SK-N-SH (cell line): ENCODE data around the gene SPRY1. TPM values are rescaled to one million over a fixed set of nuclear protein-coding genes. Genes with fewer than 3 reads are reported as not detected.

Experiments
- CTCF ChIA-PET: fragments of 300-600, 350-600 bp; formaldehyde crosslinking; extraction: SDS; loops from one replicate; lab custom pipeline; 2021; lab: Yijun Ruan, JAX
- POLR2A ChIA-PET: fragments of 350-600 bp; sonication (Branson Sonifier 250); formaldehyde crosslinking; extraction: SDS; loops from one replicate; lab custom pipeline; 2020; ENCODE audit warnings: antibody characterized with exemption, inconsistent platforms; lab: Yijun Ruan, JAX
- DNase-seq: peaks from one replicate; pipeline ENCODE4 v3.0.0; 2012
- H2AFZ ChIP-seq: fragments of 200-600 bp; sonication (generic); 2 replicates; pipeline ENCODE4 v1.8.1; 2016; ENCODE audit warnings: antibody characterized with exemption, mild to moderate bottlenecking, low read depth
- H3F3A ChIP-seq: fragments of 200-600 bp; sonication (generic); replicated peaks from 2 replicates; pipeline ENCODE3; 2016; ENCODE audit warnings: antibody characterized with exemption, mild to moderate bottlenecking; ENCODE audit not compliant: insufficient read depth
- H3K27ac ChIP-seq, 2 experiments: fragments of 200-500 bp in 1 of 2; fragments of 200-600 bp in 1 of 2; sonication (Bioruptor generic) in 1 of 2; sonication (generic), shearing (Covaris generic) in 1 of 2; 2 replicates each; pipeline versions ENCODE4 v1.5.1 to v1.6.1; 2014 to 2016; ENCODE audit warnings: low read depth in 2 of 2, inconsistent platforms in 1 of 2, low read length in 1 of 2, mild to moderate bottlenecking in 1 of 2, mixed read lengths in 1 of 2
- H3K27me3 ChIP-seq: fragments of 200-600 bp; sonication (generic), shearing (Covaris generic); 2 replicates; pipeline ENCODE4 v1.6.1; 2016; ENCODE audit warnings: mixed run types; ENCODE audit not compliant: insufficient read depth
- H3K36me3 ChIP-seq, 2 experiments: fragments of 200-500 bp in 1 of 2; fragments of 200-600 bp in 1 of 2; sonication (Bioruptor generic) in 1 of 2; sonication (generic) in 1 of 2; replicated peaks in 1 of 2; 2 replicates each; pipeline versions ENCODE3 to v1.5.1; 2014 to 2016; ENCODE audit warnings: low read length in 1 of 2, mild to moderate bottlenecking in 1 of 2; ENCODE audit not compliant: insufficient read depth in 2 of 2, control insufficient read depth in 1 of 2
- H3K4me1 ChIP-seq, 2 experiments: fragments of 200-500 bp in 1 of 2; fragments of 200-600 bp in 1 of 2; sonication (Bioruptor generic) in 1 of 2; sonication (generic), shearing (Covaris generic) in 1 of 2; 2 replicates each; pipeline versions ENCODE4 v1.5.1 to v1.6.1; 2014 to 2016; ENCODE audit warnings: low read depth in 1 of 2, low read length in 1 of 2, mixed run types in 1 of 2; ENCODE audit not compliant: insufficient read depth in 2 of 2, control insufficient read depth in 1 of 2
- H3K4me2 ChIP-seq: fragments of 200-600 bp; sonication (generic), shearing (Covaris generic); 2 replicates; pipeline ENCODE4 v1.6.1; 2017; ENCODE audit warnings: mixed run types
- H3K4me3 ChIP-seq, 2 experiments: fragments of 200-500 bp in 1 of 2; fragments of 200-600 bp in 1 of 2; sonication (Bioruptor generic) in 1 of 2; sonication (generic), shearing (Covaris generic) in 1 of 2; 2 replicates each; pipeline versions ENCODE4 v1.5.1 to v1.8.1; 2014 to 2016; ENCODE audit warnings: low read depth in 2 of 2, inconsistent platforms in 1 of 2, low read length in 1 of 2, mild to moderate bottlenecking in 1 of 2, mixed read lengths in 1 of 2, moderate library complexity in 1 of 2
- H3K79me2 ChIP-seq: fragments of 200-600 bp; sonication (generic); 2 replicates; pipeline ENCODE4 v1.8.1; 2017; ENCODE audit warnings: mild to moderate bottlenecking; ENCODE audit not compliant: insufficient read depth
- H3K9ac ChIP-seq: fragments of 200-600 bp; sonication (generic); 2 replicates; pipeline ENCODE4 v1.6.1; 2017; ENCODE audit warnings: mixed run types
- H3K9me2 ChIP-seq: fragments of 200-600 bp; sonication (generic); 2 replicates; pipeline ENCODE4 v1.6.1; 2017; ENCODE audit warnings: mixed run types
- H3K9me3 ChIP-seq: fragments of 200-600 bp; sonication (generic); 2 replicates; pipeline ENCODE4 v1.6.1; 2017; ENCODE audit warnings: mixed run types, mild to moderate bottlenecking, moderate library complexity
- H4K20me1 ChIP-seq: fragments of 200-600 bp; sonication (generic); 2 replicates; pipeline ENCODE4 v1.6.1; 2017; ENCODE audit warnings: mild to moderate bottlenecking, mixed run types; ENCODE audit not compliant: insufficient read depth
- CTCF ChIP-seq: fragments of 200-600 bp; sonication (generic); IDR thresholded peaks from 2 replicates; pipeline ENCODE4 v1.6.1; 2017; ENCODE audit warnings: antibody characterized with exemption, mild to moderate bottlenecking, moderate library complexity
- EP300 ChIP-seq, 2 experiments: IDR thresholded peaks; 2 replicates each; pipeline versions ENCODE4 v1.4.0 to v1.6.1; 2012; ENCODE audit warnings: borderline replicate concordance in 1 of 2, low read depth in 1 of 2, low read length in 1 of 2
- EZH2phosphoT487 ChIP-seq: fragments of 200-600 bp; sonication (generic); IDR thresholded peaks from 2 replicates; pipeline ENCODE4 v1.6.1; 2017; ENCODE audit warnings: low read depth, mixed run types, mild to moderate bottlenecking, antibody characterized with exemption, moderate library complexity, borderline replicate concordance
- FOXJ3 ChIP-seq: sonication (generic); formaldehyde crosslinking; IDR thresholded peaks from 2 replicates; pipeline ENCODE4 v1.5.1; 2020; ENCODE audit warnings: mild to moderate bottlenecking, missing genetic modification reagents
- GABPA ChIP-seq: IDR thresholded peaks from 2 replicates; pipeline ENCODE4 v1.4.0; 2012; ENCODE audit warnings: low read depth, mild to moderate bottlenecking
- GATA2 ChIP-seq: sonication (generic); formaldehyde crosslinking; IDR thresholded peaks from 2 replicates; pipeline ENCODE4 v1.5.0; 2020; ENCODE audit warnings: mild to moderate bottlenecking, missing genetic modification reagents
- JUND ChIP-seq: IDR thresholded peaks from 2 replicates; pipeline ENCODE4 v1.4.0; 2012
- MXI1 ChIP-seq: IDR thresholded peaks from 2 replicates; pipeline ENCODE4 v1.6.1; 2012; ENCODE audit warnings: mild to moderate bottlenecking, low read depth, low read length, improper control_type of control experiment
- NFIC ChIP-seq: IDR thresholded peaks from 2 replicates; pipeline ENCODE4 v1.4.0; 2012; ENCODE audit warnings: borderline replicate concordance
- NRF1 ChIP-seq: IDR thresholded peaks from 2 replicates; pipeline ENCODE4 v1.6.1; 2012; ENCODE audit warnings: low read depth, mild to moderate bottlenecking, low read length
- PBX3 ChIP-seq: IDR thresholded peaks from 2 replicates; pipeline ENCODE4; 2012
- RAD21 ChIP-seq: IDR thresholded peaks from 2 replicates; pipeline ENCODE4 v1.6.1; 2012; ENCODE audit warnings: mild to moderate bottlenecking, low read length
- RCOR1 ChIP-seq: fragments of 150-350 bp; IDR thresholded peaks from 2 replicates; pipeline ENCODE4 v1.6.1; 2017; ENCODE audit warnings: antibody characterized with exemption, low read length
- RFX5 ChIP-seq: IDR thresholded peaks from 2 replicates; pipeline ENCODE4 v1.6.1; 2012; ENCODE audit warnings: mild to moderate bottlenecking, improper control_type of control experiment, low read length
- SIN3A ChIP-seq: IDR thresholded peaks from 2 replicates; pipeline ENCODE4 v1.6.1; 2012; ENCODE audit warnings: low read depth, mild to moderate bottlenecking, low read length, moderate library complexity, borderline replicate concordance
- SMC3 ChIP-seq: IDR thresholded peaks from 2 replicates; pipeline ENCODE4 v1.6.1; 2012; ENCODE audit warnings: low read depth, low read length, improper control_type of control experiment
- TAF1 ChIP-seq: IDR thresholded peaks from 2 replicates; pipeline ENCODE4 v1.6.1; 2012; ENCODE audit warnings: low read depth, mild to moderate bottlenecking, low read length, moderate library complexity, borderline replicate concordance
- TCF12 ChIP-seq: IDR thresholded peaks from 2 replicates; pipeline ENCODE4 v1.4.0; 2012
- ZBTB33 ChIP-seq: IDR thresholded peaks from 2 replicates; pipeline ENCODE4 v1.4.0; 2012; ENCODE audit warnings: low read depth, borderline replicate concordance
- WGBS: methylation state at CpG from one replicate; pipeline ENCODE4 v1.1.6; 2017; ENCODE audit warnings: low lambda C conversion rate; 5-methylcytosine and 5-hydroxymethylcytosine counted together
- polyA plus RNA-seq, 3 experiments: library from polyadenylated mRNA; depleted of rRNA; stranded (reverse); fragments of >200 nt; gene quantifications; 2 replicates each; pipeline ENCODE4 v1.2.3, GENCODE V29; 2012
- TF ChIP-seq, protein P1 (sequence below): IDR thresholded peaks from 2 replicates; pipeline ENCODE4 v1.6.1; 2012; ENCODE audit warnings: mild to moderate bottlenecking, low read depth, low read length, moderate library complexity

The SPRY1 gene
- polyA plus RNA-seq, 1 of the 3 experiments (the other 2 are of a cell fraction) = 12.4 TPM

GRCh38 chr4:123430031-123430430, 33.4 kb downstream of the SPRY1 start:
- no peak overlapping the region for H3K4me3 ChIP-seq
- WGBS = 100% methylated on average over 3 of the region's 3 CpGs
- H2AFZ ChIP-seq = no peak overlapping the region
- H3K4me1 ChIP-seq = no peaks in the 10 kb centered on the region
- TF ChIP-seq PBX3 (no peak), EZH2phosphoT487 (no peak), SMC3 (no peak), JUND (no peak), MXI1 (no peak), SIN3A (no peak), NRF1 (no peak), TAF1 (no peak), EP300 (IDR thresholded peaks at IDR 0.05; ENCODE audit: borderline replicate concordance in 1 of 2, low read depth in 1 of 2, low read length in 1 of 2) (no peak), RFX5 (no peak), GABPA (no peak)
- TF ChIP-seq, protein P1, sequence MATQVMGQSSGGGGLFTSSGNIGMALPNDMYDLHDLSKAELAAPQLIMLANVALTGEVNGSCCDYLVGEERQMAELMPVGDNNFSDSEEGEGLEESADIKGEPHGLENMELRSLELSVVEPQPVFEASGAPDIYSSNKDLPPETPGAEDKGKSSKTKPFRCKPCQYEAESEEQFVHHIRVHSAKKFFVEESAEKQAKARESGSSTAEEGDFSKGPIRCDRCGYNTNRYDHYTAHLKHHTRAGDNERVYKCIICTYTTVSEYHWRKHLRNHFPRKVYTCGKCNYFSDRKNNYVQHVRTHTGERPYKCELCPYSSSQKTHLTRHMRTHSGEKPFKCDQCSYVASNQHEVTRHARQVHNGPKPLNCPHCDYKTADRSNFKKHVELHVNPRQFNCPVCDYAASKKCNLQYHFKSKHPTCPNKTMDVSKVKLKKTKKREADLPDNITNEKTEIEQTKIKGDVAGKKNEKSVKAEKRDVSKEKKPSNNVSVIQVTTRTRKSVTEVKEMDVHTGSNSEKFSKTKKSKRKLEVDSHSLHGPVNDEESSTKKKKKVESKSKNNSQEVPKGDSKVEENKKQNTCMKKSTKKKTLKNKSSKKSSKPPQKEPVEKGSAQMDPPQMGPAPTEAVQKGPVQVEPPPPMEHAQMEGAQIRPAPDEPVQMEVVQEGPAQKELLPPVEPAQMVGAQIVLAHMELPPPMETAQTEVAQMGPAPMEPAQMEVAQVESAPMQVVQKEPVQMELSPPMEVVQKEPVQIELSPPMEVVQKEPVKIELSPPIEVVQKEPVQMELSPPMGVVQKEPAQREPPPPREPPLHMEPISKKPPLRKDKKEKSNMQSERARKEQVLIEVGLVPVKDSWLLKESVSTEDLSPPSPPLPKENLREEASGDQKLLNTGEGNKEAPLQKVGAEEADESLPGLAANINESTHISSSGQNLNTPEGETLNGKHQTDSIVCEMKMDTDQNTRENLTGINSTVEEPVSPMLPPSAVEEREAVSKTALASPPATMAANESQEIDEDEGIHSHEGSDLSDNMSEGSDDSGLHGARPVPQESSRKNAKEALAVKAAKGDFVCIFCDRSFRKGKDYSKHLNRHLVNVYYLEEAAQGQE = no peak
- H3K79me2 ChIP-seq = no peaks in the 10 kb centered on the region
- CTCF ChIA-PET = no interaction called here
- no peaks in the 10 kb centered on the region for H4K20me1 ChIP-seq
- no peaks in the 10 kb centered on the region for H3K9me3 ChIP-seq
- H3K9ac ChIP-seq = no peak overlapping the region
- no peaks in the 10 kb centered on the region for H3F3A ChIP-seq
- POLR2A ChIA-PET = no interaction called here
- H3K27me3 ChIP-seq = no peaks in the 10 kb centered on the region
- H3K4me2 ChIP-seq = no peak overlapping the region
- H3K27ac ChIP-seq = no peak overlapping the region
- H3K9me2 ChIP-seq = no peaks in the 10 kb centered on the region
- no peaks in the 10 kb centered on the region for H3K36me3 ChIP-seq
- no peak for DNase-seq

DNA sequence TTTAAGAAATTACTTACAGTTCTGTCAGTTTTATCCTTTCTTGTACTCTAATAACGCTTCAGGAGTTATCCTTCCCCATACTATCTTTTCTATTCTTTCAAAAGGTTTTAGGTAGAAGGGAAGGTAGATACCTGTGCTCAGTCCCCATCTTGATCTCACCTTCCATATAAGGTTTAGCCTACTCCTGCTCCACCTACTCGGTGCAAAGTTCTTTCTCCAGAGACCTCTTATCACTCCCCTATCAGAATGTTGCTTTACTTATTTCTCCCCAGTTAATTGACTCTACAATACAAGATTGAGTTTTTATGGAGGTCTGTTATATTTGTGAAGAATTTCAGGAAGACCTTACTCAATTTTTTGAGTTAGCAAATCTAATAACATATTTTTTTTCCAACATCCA, 33.9 kb downstream of the SPRY1 start:
- H3K9ac ChIP-seq = no peak overlapping the region
- H3K79me2 ChIP-seq = no peaks in the 10 kb centered on the region
- no peaks in the 10 kb centered on the region for H4K20me1 ChIP-seq
- no peaks in the 10 kb centered on the region for H3F3A ChIP-seq
- TF ChIP-seq RCOR1 = no peak
- no peak for TF ChIP-seq NRF1
- TF ChIP-seq TCF12 = no peak
- no peak for TF ChIP-seq TAF1
- no peak for TF ChIP-seq SMC3
- TF ChIP-seq FOXJ3 (CRISPR knock-in tag) = no peak
- TF ChIP-seq RAD21 = no peak
- TF ChIP-seq ZBTB33 = no peak
- TF ChIP-seq NFIC = no peak
- TF ChIP-seq CTCF = no peak
- TF ChIP-seq GATA2 (CRISPR knock-in tag) = no peak
- no peak for TF ChIP-seq SIN3A
- WGBS = 72% methylated on average over 2 of the region's 2 CpGs
- H3K27ac ChIP-seq = no peak overlapping the region
- ChIA-PET POLR2A (no interaction called here), CTCF (no interaction called here)
- DNase-seq = no peak
- H3K4me1 ChIP-seq = no peaks in the 10 kb centered on the region
- H3K36me3 ChIP-seq = no peaks in the 10 kb centered on the region
- H2AFZ ChIP-seq = no peak overlapping the region
- H3K27me3 ChIP-seq = no peaks in the 10 kb centered on the region
- H3K4me2 ChIP-seq = no peak overlapping the region
- H3K9me2 ChIP-seq = no peaks in the 10 kb centered on the region
- no peak overlapping the region for H3K4me3 ChIP-seq
- no peaks in the 10 kb centered on the region for H3K9me3 ChIP-seq
